T47D (cell line): ENCODE data around the gene TYMS.

ENCODE experiments used
- DNase-seq, 2 experiments: peaks; one replicate each; pipeline versions ENCODE4 v3.0.0 to v3.0.0-alpha.2; 2011 to 2012; ENCODE audit warnings: low read depth in 1 of 2, low spot score in 1 of 2
- JUND ChIP-seq: IDR thresholded peaks from 2 replicates; pipeline ENCODE4 v1.6.1; 2012; ENCODE audit warnings: low read depth
- in situ Hi-C: cut with HindIII; loops from 2 replicates; pipeline ENCODE4 v1.10.0; 2016; ENCODE audit warnings: low sequenced_read_pairs, low pct_unique_long_range_greater_than_20kb

Gene TYMS

DNA sequence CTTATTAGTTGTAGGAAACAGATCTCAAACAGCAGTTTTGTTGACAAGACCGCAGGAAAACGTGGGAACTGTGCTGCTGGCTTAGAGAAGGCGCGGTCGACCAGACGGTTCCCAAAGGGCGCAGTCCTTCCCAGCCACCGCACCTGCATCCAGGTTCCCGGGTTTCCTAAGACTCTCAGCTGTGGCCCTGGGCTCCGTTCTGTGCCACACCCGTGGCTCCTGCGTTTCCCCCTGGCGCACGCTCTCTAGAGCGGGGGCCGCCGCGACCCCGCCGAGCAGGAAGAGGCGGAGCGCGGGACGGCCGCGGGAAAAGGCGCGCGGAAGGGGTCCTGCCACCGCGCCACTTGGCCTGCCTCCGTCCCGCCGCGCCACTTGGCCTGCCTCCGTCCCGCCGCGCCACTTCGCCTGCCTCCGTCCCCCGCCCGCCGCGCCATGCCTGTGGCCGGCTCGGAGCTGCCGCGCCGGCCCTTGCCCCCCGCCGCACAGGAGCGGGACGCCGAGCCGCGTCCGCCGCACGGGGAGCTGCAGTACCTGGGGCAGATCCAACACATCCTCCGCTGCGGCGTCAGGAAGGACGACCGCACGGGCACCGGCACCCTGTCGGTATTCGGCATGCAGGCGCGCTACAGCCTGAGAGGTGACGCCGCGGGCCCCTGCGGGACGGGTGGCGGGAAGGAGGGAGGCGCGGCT is at the start of gene TYMS:
TSS of gene TYMS (plus strand) at position 343 of the 690 bp plus-strand sequence. CDS start at position 433, 90 bp downstream.
- in situ Hi-C loops: no loop called here
- DNase-seq: peak; percentile 44 to 73
- TF ChIP-seq JUND: no peak

DNA sequence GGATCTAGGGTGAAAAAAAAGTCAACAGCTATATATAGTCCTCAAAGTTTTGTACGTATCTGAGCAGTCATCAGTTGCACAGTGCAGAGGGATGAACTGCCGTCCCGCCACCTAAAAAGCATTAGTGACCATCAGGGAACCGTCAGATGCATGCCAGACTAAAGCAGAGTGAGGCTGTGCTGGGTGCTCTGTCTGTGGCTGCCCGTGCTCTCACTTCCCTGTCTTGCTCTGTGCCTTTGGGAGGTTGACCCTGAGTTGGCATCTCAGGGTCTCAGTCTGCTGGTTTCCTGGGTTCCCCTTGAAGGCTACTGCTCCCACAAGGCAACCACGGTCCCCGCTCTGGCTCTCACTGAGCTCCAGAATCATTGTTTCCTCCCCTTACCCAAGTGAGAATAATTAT is 49.5 kb upstream of the TYMS start:
- TF ChIP-seq JUND: no peak
- DNase-seq: no peak
- in situ Hi-C loops: no loop called here

- no peak for TF ChIP-seq JUND
- no peak for DNase-seq
- in situ Hi-C loops: no loop called here
Observed at GRCh38 chr18:610214-610928, 47.1 kb upstream of the TYMS start.

GRCh38 chr18:612156-612555 is 45.3 kb upstream of the TYMS start:
- no peak for DNase-seq
- in situ Hi-C loops: no loop called here
- TF ChIP-seq JUND: no peak

DNA sequence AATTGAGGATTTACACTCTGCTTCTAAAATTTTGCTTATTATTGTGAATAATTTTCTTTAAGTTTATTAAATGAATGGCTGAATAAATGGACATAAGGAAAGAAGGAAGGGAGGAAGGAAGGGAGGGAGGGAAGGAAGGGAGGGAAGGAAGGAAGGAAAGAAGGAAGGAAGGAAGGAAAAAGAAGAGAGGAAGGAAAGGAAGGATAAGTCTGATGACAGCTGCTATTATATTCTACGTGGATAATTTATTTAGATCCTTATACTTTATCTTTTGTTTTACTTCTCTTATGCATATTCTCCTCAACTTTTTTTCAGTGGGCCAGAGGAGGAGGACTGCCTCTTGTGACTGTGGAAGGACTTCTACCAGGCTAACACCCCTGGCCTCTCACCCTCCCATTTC is 43.3 kb upstream of the TYMS start:
- no peak for DNase-seq
- TF ChIP-seq JUND: no peak
- in situ Hi-C loops: no loop called here

GRCh38 chr18:615092-615521 is 42.3 kb upstream of the TYMS start:
- in situ Hi-C loops: no loop called here
- no peak for TF ChIP-seq JUND
- DNase-seq: no peak

GRCh38 chr18:615773-616172 is 41.7 kb upstream of the TYMS start:
- TF ChIP-seq JUND: no peak
- peak in 1 of 2 experiments; percentile 6 for DNase-seq
- in situ Hi-C loops: no loop called here

DNA sequence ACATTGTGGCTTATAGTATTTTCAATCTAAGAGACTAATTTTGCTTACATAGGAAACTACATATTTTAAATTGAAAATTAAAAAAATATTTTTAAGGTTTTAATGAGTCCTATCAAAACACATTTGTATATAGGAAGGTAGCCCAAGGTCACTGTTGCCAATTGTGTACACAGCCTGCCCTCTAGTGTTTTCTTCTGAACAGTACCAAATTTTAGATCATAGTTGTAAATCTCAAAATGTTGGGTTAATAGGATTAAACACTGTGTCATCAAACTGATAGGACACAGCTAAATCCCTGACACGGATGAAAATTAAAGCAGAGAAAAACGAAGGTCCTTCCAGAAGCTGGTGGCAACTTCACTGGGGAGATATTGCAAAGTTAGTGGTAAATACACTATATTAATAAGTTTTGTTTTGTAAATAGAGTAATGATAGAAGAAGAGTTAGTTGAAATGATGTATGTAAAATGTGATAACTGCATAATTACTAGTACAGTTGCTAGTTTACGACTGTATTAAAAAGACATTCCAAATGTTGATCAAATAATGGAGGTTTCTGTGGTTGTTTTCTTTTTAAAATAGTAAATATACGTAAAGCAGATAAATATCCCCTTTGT is 41.0 kb upstream of the TYMS start:
- TF ChIP-seq JUND: no peak
- DNase-seq: peak in 1 of 2 experiments; percentile 49
- in situ Hi-C loops: no loop called here

DNA sequence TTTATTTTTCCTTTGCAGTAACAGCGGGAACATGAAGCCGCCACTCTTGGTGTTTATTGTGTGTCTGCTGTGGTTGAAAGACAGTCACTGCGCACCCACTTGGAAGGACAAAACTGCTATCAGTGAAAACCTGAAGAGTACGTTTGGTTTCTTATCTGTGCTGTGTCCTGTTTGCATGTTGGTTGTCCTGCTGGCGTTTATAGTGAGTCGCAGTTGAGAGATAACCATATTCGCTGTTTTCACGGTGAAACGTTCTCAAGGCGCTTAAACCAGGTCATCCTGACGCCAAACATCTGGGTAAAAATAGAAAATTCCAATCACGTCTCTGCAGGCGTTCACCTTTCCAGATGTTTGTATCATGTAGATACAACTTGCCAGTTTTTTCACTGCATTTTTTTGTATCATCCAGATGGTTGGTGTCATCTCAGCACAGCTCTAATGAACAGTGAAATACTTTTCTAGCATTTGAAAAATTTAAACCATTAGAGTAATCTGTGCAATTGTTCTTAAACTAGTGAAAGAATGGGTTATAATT is 39.4 kb upstream of the TYMS start:
- in situ Hi-C loops: no loop called here
- TF ChIP-seq JUND: no peak

GRCh38 chr18:618618-619017 is 38.8 kb upstream of the TYMS start:
- in situ Hi-C loops: no loop called here

More for the DNA sequence above, 39.4 kb upstream of the TYMS start:
- DNase-seq: no peak

GRCh38 chr18:621291-622043 is 36.0 kb upstream of the TYMS start:
- no peak for TF ChIP-seq JUND
- in situ Hi-C loops: no loop called here
- no peak for DNase-seq

More at GRCh38 chr18:618618-619017, 38.8 kb upstream of the TYMS start:
- DNase-seq: no peak
- no peak for TF ChIP-seq JUND

- TF ChIP-seq JUND: no peak
- in situ Hi-C loops: no loop called here
- DNase-seq: no peak
Observed at GRCh38 chr18:622289-622688, 35.2 kb upstream of the TYMS start.
